Dermis microvascular lymphatic vessel endothelial cell (primary cell): ENCODE measurements around the gene DOCK3. TPM values are rescaled to one million over a fixed set of nuclear protein-coding genes. Genes with fewer than 3 reads are reported as not detected.
"Not testable (repeated sequence)": the region's sequence is repeated elsewhere in the genome, so short reads cannot be mapped to it uniquely, and the experiment has no call there.

Source experiments
- DNase-seq, 2 donors: peaks; one replicate each; pipeline versions ENCODE4 v3.0.0 to v3.0.0-alpha.2; 2010; ENCODE audit warnings: low read depth in 2 of 2
- total RNA-seq: library from RNA; depleted of rRNA; stranded (reverse); fragments of >200 nt; gene quantifications from 2 replicates; pipeline ENCODE4 v1.2.1, GENCODE V29; 2014

DOCK3 gene
- total RNA-seq, 1 donor from 2014 or later: under 0.01 TPM

- DNase-seq: no peak
These were observed 130.6 kb downstream of the DOCK3 start for GRCh38 chr3:50805321-50805720.

- DNase-seq: no peak
These were observed 131.3 kb downstream of the DOCK3 start for GRCh38 chr3:50806031-50806430.

- DNase-seq: no peak
These were observed 132.1 kb downstream of the DOCK3 start for GRCh38 chr3:50806806-50807205.

GRCh38 chr3:50807266-50807665, 132.5 kb downstream of the DOCK3 start:
- no peak for DNase-seq

- DNase-seq: no peak
These were observed 137.2 kb downstream of the DOCK3 start for GRCh38 chr3:50811893-50812292.

- no peak for DNase-seq
These were observed 141.1 kb downstream of the DOCK3 start for GRCh38 chr3:50815844-50816243.

- no peak for DNase-seq
These were observed 142.2 kb downstream of the DOCK3 start for GRCh38 chr3:50816894-50817293.

- no peak for DNase-seq
These were observed 143.2 kb downstream of the DOCK3 start for GRCh38 chr3:50817756-50818529.

- no peak for DNase-seq
These were observed 145.2 kb downstream of the DOCK3 start for GRCh38 chr3:50819882-50820281.

GRCh38 chr3:50825841-50826240, 151.1 kb downstream of the DOCK3 start:
- DNase-seq: no peak

- DNase-seq: no peak
These were observed 155.7 kb downstream of the DOCK3 start for GRCh38 chr3:50830451-50830850.

- not testable (repeated sequence) for DNase-seq
These were observed 156.3 kb downstream of the DOCK3 start for GRCh38 chr3:50831009-50831408.

GRCh38 chr3:50840983-50841489, 166.3 kb downstream of the DOCK3 start:
- no peak for DNase-seq

- no peak for DNase-seq
These were observed 173.6 kb downstream of the DOCK3 start for GRCh38 chr3:50848308-50848707.

GRCh38 chr3:50850639-50851511, 176.1 kb downstream of the DOCK3 start:
- no peak for DNase-seq

- no peak for DNase-seq
These were observed 179.2 kb downstream of the DOCK3 start for GRCh38 chr3:50853936-50854335.

- no peak for DNase-seq
These were observed 187.5 kb downstream of the DOCK3 start for GRCh38 chr3:50862221-50862620.

- no peak for DNase-seq
These were observed 198.8 kb downstream of the DOCK3 start for GRCh38 chr3:50873376-50874157.

- DNase-seq: not testable (repeated sequence)
These were observed 200.1 kb downstream of the DOCK3 start for GRCh38 chr3:50874876-50875275.

GRCh38 chr3:50876947-50877346, 202.2 kb downstream of the DOCK3 start:
- no peak for DNase-seq

GRCh38 chr3:50882733-50883132, 208.0 kb downstream of the DOCK3 start:
- not testable (repeated sequence) for DNase-seq

GRCh38 chr3:50883755-50884154, 209.0 kb downstream of the DOCK3 start:
- DNase-seq: no peak
